OCI-LY7 (cell line): ENCODE measurements around the gene YRDC. TPM values are rescaled to one million over a fixed set of nuclear protein-coding genes. Genes with fewer than 3 reads are reported as not detected.

Source experiments
- BruUV-seq: library from RNA; stranded (reverse); fragments of 400-500 nt; replicated peaks from 2 replicates; lab custom pipeline; 2021; lab: Mats Ljungman, UMichigan
- CTCF ChIA-PET: fragments of 300-600 bp; sonication (Branson Sonifier 250); formaldehyde crosslinking; loops from one replicate; lab custom pipeline; 2022; ENCODE audit warnings: antibody characterized with exemption; ENCODE audit not compliant: unreplicated experiment; lab: Charles Lee
- POLR2A ChIA-PET: fragments of 300-600 bp; sonication (Branson Sonifier 250); formaldehyde crosslinking; loops from one replicate; lab custom pipeline; 2022; ENCODE audit warnings: antibody characterized with exemption; lab: Charles Lee
- DNase-seq: peaks from one replicate; pipeline ENCODE4 v3.0.0-alpha.2; 2015; ENCODE audit warnings: low spot score
- H2AFZ ChIP-seq: fragments of 200-600 bp; sonication (generic), shearing (Covaris generic); 2 replicates; pipeline ENCODE4 v1.6.1; 2014; ENCODE audit warnings: mild to moderate bottlenecking, antibody characterized with exemption, low read length, moderate library complexity
- H3K27ac ChIP-seq: fragments of 200-600 bp; sonication (generic); 2 replicates; pipeline ENCODE4 v1.5.1; 2014; ENCODE audit warnings: mixed run types, low read depth, mild to moderate bottlenecking, moderate library complexity, low read length, inconsistent platforms; ENCODE audit not compliant: poor library complexity, severe bottlenecking
- H3K36me3 ChIP-seq: fragments of 200-600 bp; sonication (generic); 2 replicates; pipeline ENCODE4 v1.6.1; 2014; ENCODE audit warnings: mild to moderate bottlenecking, antibody characterized with exemption, low read length, moderate library complexity, mixed read lengths; ENCODE audit not compliant: insufficient read depth
- H3K4me1 ChIP-seq: fragments of 200-600 bp; sonication (generic); 2 replicates; pipeline ENCODE4 v1.5.1; 2014; ENCODE audit warnings: mild to moderate bottlenecking, low read length; ENCODE audit not compliant: insufficient read depth, poor library complexity, severe bottlenecking
- H3K4me2 ChIP-seq: fragments of 200-600 bp; sonication (generic); 2 replicates; pipeline ENCODE4 v1.6.1; 2014; ENCODE audit warnings: mild to moderate bottlenecking, low read length
- H3K4me3 ChIP-seq: fragments of 200-600 bp; sonication (generic); 2 replicates; pipeline ENCODE4 v1.5.1; 2014; ENCODE audit warnings: mild to moderate bottlenecking, low read depth, low read length; ENCODE audit not compliant: poor library complexity, severe bottlenecking
- H3K79me2 ChIP-seq: fragments of 200-600 bp; sonication (generic); 2 replicates; pipeline ENCODE4 v1.6.1; 2016; ENCODE audit warnings: low read depth, mild to moderate bottlenecking, low read length, moderate library complexity, mixed read lengths; ENCODE audit not compliant: insufficient read depth
- H3K9me2 ChIP-seq: fragments of 200-600 bp; sonication (generic); 2 replicates; pipeline ENCODE4 v1.6.1; 2016; ENCODE audit warnings: mild to moderate bottlenecking, low read length, mixed read lengths; ENCODE audit not compliant: insufficient read depth
- H3K9me3 ChIP-seq: fragments of 200-600 bp; sonication (generic); 2 replicates; pipeline ENCODE4 v1.6.1; 2014; ENCODE audit warnings: mild to moderate bottlenecking, mixed run types, low read length, mixed read lengths
- H4K20me1 ChIP-seq: fragments of 200-600 bp; sonication (generic); 2 replicates; pipeline ENCODE4 v1.6.1; 2014; ENCODE audit warnings: mild to moderate bottlenecking, antibody characterized with exemption, low read length, moderate library complexity, mixed read lengths; ENCODE audit not compliant: insufficient read depth
- CTCF ChIP-seq: fragments of 200-600 bp; sonication (generic); conservative IDR thresholded peaks from 2 replicates; pipeline ENCODE4 v1.5.1; 2014; ENCODE audit warnings: mild to moderate bottlenecking, antibody characterized with exemption, low read length, moderate library complexity, mixed read lengths
- EZH2phosphoT487 ChIP-seq: fragments of 200-600 bp; sonication (generic); IDR thresholded peaks from 2 replicates; pipeline ENCODE4 v1.6.1; 2018; ENCODE audit warnings: low read depth, borderline replicate concordance, mild to moderate bottlenecking, mixed run types, antibody characterized with exemption, low read length, moderate library complexity, mixed read lengths
- intact Hi-C: fragments of 100-400 bp; cut with micrococcal nuclease; formaldehyde crosslinking; loops from one replicate; pipeline ENCODE4 v1.10.0; 2022; ENCODE audit not compliant: unreplicated experiment
- total RNA-seq, 2 experiments: library from RNA; depleted of rRNA in 1 of 2; stranded (reverse); fragments of >200 nt in 1 of 2; shearing (Covaris generic) in 1 of 2; gene quantifications; 2 replicates each; pipeline ENCODE4 v1.2.3, GENCODE V29; 2014 to 2022

YRDC gene
- total RNA-seq, 2 experiments from 2014 or later, result 27.6 to 28.0 TPM

- H3K27ac ChIP-seq, result no peak overlapping the region
- ChIA-PET CTCF (no interaction called here), POLR2A (no interaction called here)
- no peaks in the 10 kb centered on the region for H3K9me3 ChIP-seq
- H3K79me2 ChIP-seq, result no peaks in the 10 kb centered on the region
- no peak overlapping the region for H3K4me3 ChIP-seq
- H3K36me3 ChIP-seq, result no peaks in the 10 kb centered on the region
- intact Hi-C loops, result no loop called here
- DNase-seq, result no peak
- H3K4me1 ChIP-seq, result no peaks in the 10 kb centered on the region
- H4K20me1 ChIP-seq, result no peaks in the 10 kb centered on the region
- no peak overlapping the region for H2AFZ ChIP-seq
- no TSS peak for BruUV-seq
- H3K9me2 ChIP-seq, result no peaks in the 10 kb centered on the region
- H3K4me2 ChIP-seq, result no peak overlapping the region
- TF ChIP-seq CTCF (no peak), EZH2phosphoT487 (no peak)
These were observed 40.5 kb downstream of the YRDC start for GRCh38 chr1:37767488-37767887.

GRCh38 chr1:37765916-37766664 lies 41.9 kb downstream of the YRDC start:
- Histone ChIP-seq H3K9me2 (no peaks in the 10 kb centered on the region), H3K4me2 (no peak overlapping the region), H3K9me3 (no peaks in the 10 kb centered on the region), H3K36me3 (no peaks in the 10 kb centered on the region), H3K4me1 (no peaks in the 10 kb centered on the region), H4K20me1 (no peaks in the 10 kb centered on the region), H3K79me2 (no peaks in the 10 kb centered on the region), H3K27ac (no peak overlapping the region), H3K4me3 (no peak overlapping the region), H2AFZ (no peak overlapping the region)
- no TSS peak for BruUV-seq
- intact Hi-C loops, result no loop called here
- POLR2A ChIA-PET, result no interaction called here
- DNase-seq, result peak; percentile 10
- TF ChIP-seq EZH2phosphoT487, result no peak
- peak; percentile 57 for TF ChIP-seq CTCF
- CTCF ChIA-PET, result interaction anchor here (0.6 kb wide), 1 partner anchor 76 kb away, joined by 3 read pairs; a partner anchor contains a TSS

GRCh38 chr1:37764888-37765441 lies 43.0 kb downstream of the YRDC start, which contains the start of gene EPHA10:
Gene EPHA10 (minus strand): TSS chr1:37765120. CDS start chr1:37765066, 54 bp downstream.
- H3K27ac ChIP-seq, result no peak within 1 kb of the TSS
- H3K4me2 ChIP-seq, result no peak within 1 kb of the TSS
- no peak within 1 kb of the TSS for H2AFZ ChIP-seq
- ChIA-PET CTCF (interaction anchor here (0.7 kb wide), 1 partner anchor 576 kb away, joined by 5 read pairs; no protein-coding TSS in a partner anchor), POLR2A (interaction anchor here (0.6 kb wide), 1 partner anchor 96 kb away, joined by 6 read pairs; no protein-coding TSS in a partner anchor)
- intact Hi-C loops, result no loop called here
- H4K20me1 ChIP-seq, result no peaks in the 10 kb centered on the region
- no peaks in the 10 kb centered on the region for H3K4me1 ChIP-seq
- no peaks in the 10 kb centered on the region for H3K9me3 ChIP-seq
- no peak within 1 kb of the TSS for H3K4me3 ChIP-seq
- H3K9me2 ChIP-seq, result no peaks in the 10 kb centered on the region
- no peaks in the 10 kb centered on the region for H3K79me2 ChIP-seq
- TF ChIP-seq CTCF (no peak), EZH2phosphoT487 (no peak)
- no TSS peak for BruUV-seq
- no peak for DNase-seq
- H3K36me3 ChIP-seq, result no peaks in the 10 kb centered on the region
